HT1080 (cell line): ENCODE measurements around the gene CR1. TPM values are rescaled to one million over a fixed set of nuclear protein-coding genes. Genes with fewer than 3 reads are reported as not detected.
"Not testable (repeated sequence)": the region's sequence is repeated elsewhere in the genome, so short reads cannot be mapped to it uniquely, and the experiment has no call there.

Experiments
- DNase-seq: peaks from one replicate; pipeline ENCODE4 v3.0.0-alpha.2; 2015; ENCODE audit warnings: low read depth
- total RNA-seq: library from RNA; depleted of rRNA; stranded (reverse); fragments of >200 nt; shearing (Covaris generic); gene quantifications from 2 replicates; pipeline ENCODE4 v1.2.3, GENCODE V29; 2014; rRNA removed

CR1 gene
- total RNA-seq, 1 experiment from 2014 or later: not detected

DNA sequence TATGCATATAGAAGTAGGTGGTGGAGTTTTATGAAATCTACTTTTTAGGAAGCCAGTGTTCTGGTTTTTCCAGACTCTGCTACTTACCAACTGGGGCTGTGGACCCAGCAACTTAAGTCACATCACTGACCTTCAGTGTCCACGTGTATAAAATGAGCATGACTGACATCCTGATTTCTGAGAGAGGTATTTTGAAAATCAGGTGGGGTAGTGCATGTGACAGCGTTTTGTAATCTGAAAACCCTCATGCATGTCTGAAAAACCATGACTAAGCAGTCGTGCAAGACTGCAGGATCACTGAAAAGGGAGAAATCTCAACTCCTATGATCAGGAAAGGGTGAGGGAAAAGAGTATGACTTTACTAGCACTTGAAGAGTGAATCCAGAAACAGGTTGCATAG lies 175.0 kb downstream of the CR1 start:
- DNase-seq: no peak

DNA sequence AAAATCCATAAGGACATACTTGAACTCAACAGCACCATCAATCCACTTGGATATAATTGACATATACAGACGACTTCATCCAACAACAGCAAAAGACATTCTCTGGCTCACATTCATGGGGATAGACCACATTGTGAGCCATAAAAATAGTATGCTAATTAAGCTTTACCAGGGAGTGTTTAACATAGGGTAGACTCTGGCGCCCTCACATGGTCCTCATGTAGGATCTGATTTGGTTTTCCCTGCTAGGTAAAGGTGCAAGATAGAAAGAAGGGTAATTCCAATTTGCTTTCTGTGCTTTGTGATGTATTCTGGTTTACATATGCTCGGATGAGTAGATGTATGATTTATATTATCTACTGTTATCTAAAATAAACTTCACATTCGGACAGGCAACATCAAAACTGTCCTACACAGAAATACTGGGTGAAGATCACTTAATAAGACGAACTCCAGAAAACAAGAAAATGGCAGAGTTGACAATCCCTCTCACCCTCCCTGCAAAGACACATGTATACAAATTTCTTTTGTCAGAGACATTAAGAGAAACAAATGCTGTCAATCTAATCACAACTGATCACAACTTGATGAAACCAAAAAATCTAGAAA lies 176.7 kb downstream of the CR1 start:
- no peak for DNase-seq

DNA sequence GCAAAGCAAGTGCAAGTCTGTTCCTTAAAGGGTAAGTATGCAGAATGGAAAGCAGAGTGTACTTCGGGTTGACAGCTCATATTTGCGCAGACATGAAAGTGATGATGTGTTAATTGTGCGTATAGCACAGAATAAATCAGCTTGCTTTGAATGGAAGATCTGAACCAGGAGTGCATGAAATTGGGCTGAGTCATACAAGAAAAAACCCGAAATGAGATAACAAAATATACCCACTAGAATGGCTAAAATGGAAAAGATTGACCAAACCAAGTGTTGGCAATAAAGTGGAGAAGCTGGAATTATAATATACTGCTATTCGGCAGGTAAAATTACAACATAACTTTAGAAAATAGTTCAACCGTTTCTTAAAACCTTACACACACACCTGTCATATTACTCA lies 177.4 kb downstream of the CR1 start:
- no peak for DNase-seq

DNA sequence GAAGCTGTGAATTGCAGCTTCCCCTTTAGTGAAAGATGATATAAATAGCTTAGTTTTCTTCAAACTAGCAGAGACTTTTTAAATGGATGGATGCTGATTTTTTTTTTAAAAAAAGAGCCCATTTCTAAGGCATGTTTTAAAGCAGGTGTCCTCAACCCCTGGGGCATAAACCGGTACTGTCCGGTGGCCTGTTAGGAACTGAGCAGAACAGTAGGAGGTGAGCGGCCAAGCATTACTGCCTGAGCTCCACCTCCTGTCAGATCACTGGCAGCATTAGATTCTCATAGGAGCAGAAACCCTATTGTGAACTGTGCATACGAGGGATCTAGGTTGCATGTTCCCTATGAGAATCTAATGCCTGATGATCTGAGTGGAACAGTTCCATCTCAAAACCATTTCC lies 180.2 kb downstream of the CR1 start:
- no peak for DNase-seq

DNA sequence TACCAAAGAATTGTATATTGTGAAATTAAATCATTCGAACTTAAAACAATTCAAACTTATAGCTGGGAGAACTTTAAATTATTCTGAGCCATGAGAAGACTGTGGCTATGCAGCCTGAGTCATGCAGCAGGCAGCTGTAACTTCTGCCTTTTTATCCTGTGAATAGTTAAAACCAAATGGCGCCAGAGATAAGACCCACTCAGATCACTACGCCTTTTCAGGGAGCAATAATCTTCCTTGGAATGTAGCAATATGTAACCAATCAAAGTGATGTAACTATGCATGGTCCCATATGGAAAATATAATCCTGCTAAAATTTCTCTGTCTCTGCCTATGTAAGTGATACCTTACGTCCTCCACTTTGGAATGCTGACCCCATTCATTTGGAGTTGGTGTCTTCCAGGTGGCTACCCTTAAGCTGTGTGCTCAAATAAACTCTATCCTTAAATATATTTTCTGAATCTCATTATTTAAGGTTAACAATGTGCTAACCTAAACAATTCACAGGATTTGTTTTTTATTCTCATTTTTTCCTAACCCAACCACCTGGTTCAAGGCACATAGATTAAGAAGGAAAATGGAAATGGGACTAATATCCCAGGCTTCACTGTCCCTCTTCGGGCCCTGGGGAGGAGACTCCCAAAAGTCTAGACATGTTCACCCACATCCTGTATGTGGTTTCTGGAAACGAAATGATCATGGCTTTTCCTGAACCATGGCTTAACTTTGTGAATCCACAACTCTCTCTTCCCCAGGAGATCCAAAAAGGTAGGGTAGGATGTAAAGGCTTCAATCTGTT lies 184.8 kb downstream of the CR1 start:
- DNase-seq: peak; percentile 58

DNA sequence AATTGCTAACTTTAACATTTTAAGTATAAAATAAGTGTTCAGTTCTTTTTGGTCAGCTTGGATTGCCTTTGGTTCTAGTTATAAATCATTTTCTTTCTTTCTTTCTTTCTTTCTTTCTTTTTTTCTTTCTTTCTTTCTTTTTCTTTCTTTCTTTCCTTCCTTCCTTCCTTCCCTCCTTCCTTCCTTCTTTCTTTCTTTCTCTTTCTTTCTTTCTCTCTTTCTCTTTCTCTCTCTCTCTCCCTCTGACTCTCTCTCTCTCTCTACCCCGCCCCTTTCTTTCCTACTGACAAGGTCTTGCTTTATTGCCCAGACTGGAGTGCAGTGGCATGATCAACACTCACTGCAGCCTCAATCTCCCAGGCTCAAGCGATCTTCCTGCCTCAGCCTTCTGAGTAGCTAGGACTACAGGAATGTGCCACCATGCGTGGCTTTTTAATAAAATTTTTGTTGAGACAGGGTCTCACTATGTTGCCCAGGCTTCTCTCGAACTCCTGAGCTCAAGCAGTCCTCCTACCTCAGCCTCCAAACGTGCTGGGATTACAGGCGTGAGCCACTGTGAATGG lies 187.0 kb downstream of the CR1 start:
- DNase-seq: not testable (repeated sequence)

DNA sequence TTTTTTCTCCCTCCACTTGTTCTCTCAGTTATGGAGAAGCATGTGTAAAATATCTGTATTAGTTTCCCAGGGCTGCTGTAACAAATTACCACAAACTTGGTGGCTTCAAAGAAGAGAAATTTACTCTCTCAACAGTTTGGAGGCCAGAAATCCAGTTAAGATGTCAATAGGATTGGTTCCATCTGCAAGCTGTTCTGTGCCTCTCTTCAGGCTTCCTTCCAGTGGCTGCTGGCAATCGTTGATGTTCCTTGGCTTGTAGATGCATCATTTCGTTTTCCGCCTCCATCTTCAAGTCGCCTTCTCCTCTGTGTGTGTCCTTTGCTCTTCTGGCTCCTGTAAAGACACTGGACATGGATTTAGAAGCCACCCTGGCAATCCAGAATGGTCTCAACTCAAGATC lies 194.6 kb downstream of the CR1 start:
- DNase-seq: not testable (repeated sequence)

DNA sequence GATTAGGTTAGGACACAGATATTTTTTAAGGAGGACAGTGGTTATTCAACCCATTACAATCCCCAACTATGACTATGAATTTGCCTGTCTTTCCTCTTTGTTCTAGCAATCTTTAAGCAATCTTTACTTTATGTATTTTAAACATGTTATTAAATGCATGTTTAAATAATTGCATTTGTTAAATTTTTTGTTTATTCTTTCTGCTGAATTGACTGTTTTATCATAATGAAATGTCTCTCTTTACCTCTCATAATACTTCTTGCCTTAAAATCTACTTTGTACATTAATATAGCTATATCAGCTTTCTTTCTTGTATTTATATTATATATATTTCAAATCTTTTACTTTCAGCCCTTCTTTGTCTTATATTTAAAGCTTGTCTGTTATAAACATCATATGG lies 195.1 kb downstream of the CR1 start:
- DNase-seq: no peak

Other genes with a start within 250 kb of the CR1 start
- 37.5 and 41.5 TPM in 2 replicates for gene CD55, start 174.5 kb upstream of the CR1 start, total RNA-seq
- gene CR2, start 41.8 kb upstream of the CR1 start, total RNA-seq: not detected in 2 replicates
- gene CR1L, start 149.0 kb downstream of the CR1 start, total RNA-seq: not detected in 2 replicates